22Rv1 (cell line): ENCODE data around the gene NTN4.

Experiments
- ZFX ChIP-seq: fragments of 450-650 bp; IDR thresholded peaks from 2 replicates; pipeline ENCODE4 v1.6.1; 2017; ENCODE audit warnings: antibody characterized with exemption, borderline replicate concordance
- TF ChIP-seq, protein P1 (sequence below): fragments of 450-650 bp; IDR thresholded peaks from 2 replicates; pipeline ENCODE4 v1.5.1; 2017; ENCODE audit warnings: mild to moderate bottlenecking

DNA sequence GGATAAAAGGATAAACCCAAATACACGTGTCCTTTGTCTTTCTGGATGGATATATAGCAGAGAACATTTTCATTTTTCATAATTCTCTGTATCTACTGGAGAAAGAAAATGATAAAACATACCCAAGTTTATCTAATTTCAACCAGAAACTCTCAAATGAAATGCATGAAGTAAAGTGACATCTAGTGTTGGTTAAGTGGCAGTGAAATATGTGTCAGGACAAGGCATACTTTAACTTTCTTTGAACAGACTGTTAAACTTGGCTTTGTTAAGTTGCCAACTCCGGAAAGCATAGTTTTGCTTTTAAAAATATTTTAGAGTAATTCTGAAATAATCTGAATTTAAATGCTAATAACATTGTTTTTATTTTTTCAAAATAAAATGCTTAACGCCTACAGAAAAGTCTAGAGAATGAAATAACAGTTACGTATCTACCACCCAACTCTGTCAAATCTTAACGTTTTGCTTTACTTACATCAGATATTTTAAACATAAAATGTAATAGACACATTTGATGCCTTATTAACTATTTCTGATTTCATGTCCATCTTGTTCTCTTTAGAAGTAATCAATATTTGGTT is 25.2 kb upstream of the NTN4 start:
- TF ChIP-seq, protein P1, sequence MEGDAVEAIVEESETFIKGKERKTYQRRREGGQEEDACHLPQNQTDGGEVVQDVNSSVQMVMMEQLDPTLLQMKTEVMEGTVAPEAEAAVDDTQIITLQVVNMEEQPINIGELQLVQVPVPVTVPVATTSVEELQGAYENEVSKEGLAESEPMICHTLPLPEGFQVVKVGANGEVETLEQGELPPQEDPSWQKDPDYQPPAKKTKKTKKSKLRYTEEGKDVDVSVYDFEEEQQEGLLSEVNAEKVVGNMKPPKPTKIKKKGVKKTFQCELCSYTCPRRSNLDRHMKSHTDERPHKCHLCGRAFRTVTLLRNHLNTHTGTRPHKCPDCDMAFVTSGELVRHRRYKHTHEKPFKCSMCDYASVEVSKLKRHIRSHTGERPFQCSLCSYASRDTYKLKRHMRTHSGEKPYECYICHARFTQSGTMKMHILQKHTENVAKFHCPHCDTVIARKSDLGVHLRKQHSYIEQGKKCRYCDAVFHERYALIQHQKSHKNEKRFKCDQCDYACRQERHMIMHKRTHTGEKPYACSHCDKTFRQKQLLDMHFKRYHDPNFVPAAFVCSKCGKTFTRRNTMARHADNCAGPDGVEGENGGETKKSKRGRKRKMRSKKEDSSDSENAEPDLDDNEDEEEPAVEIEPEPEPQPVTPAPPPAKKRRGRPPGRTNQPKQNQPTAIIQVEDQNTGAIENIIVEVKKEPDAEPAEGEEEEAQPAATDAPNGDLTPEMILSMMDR, result peak; percentile 88
- TF ChIP-seq ZFX, result no peak
